Body of pancreas (tissue), 4 donors: Measurements from ENCODE around the gene NDRG3. TPM values are rescaled to one million over a fixed set of nuclear protein-coding genes. Genes with fewer than 3 reads are reported as not detected.

Experiments
- ATAC-seq: fragments of 150-250 bp; one replicate; pipeline ENCODE4 v1.9.1; 2016
- DNase-seq, 4 donors: peaks; one replicate each; pipeline ENCODE4 v3.0.0-alpha.2; 2019
- H3K27ac ChIP-seq, 4 donors: fragments of 200-600 bp; sonication (generic); 1 replicate in 3 of 4; 2 replicates in 1 of 4; pipeline versions ENCODE4 v1.5.1 to v1.6.1; 2016 to 2019; ENCODE audit warnings: mild to moderate bottlenecking in 1 of 4, mixed read lengths in 1 of 4, moderate library complexity in 1 of 4
- H3K27me3 ChIP-seq, 2 donors: fragments of 200-600 bp; sonication (generic); one replicate each; pipeline ENCODE4 v1.6.0; 2016; ENCODE audit warnings: mild to moderate bottlenecking in 1 of 2
- H3K36me3 ChIP-seq, 2 donors: fragments of 200-600 bp; sonication (generic); replicated peaks in 1 of 2; 2 replicates each; pipeline ENCODE4 v1.5.1; 2016; ENCODE audit warnings: low read depth in 2 of 2; ENCODE audit not compliant: insufficient read depth in 1 of 2
- H3K4me1 ChIP-seq: fragments of 200-600 bp; sonication (generic); one replicate; pipeline ENCODE4 v1.6.0; 2016
- H3K4me3 ChIP-seq, 2 donors: fragments of 200-600 bp; sonication (generic); 1 replicate in 1 of 2; 2 replicates in 1 of 2; pipeline ENCODE4 v1.5.1; 2016 to 2019
- H3K9me3 ChIP-seq, 3 donors: fragments of 200-600 bp; sonication (generic); 1 replicate in 2 of 3; 2 replicates in 1 of 3; pipeline ENCODE4 v1.5.1; 2016
- CTCF ChIP-seq, 7 experiments: fragments of 450-650 bp in 4 of 7; fragments of 200-600 bp in 3 of 7; sonication (generic) in 3 of 7; IDR thresholded peaks; one replicate each; pipeline ENCODE4 v1.5.1; 2016 to 2019; ENCODE audit warnings: antibody characterized with exemption in 7 of 7
- POLR2A ChIP-seq, 3 donors: fragments of 450-650 bp; IDR thresholded peaks; one replicate each; pipeline ENCODE4 v1.6.1; 2016; ENCODE audit warnings: antibody characterized with exemption in 3 of 3, mild to moderate bottlenecking in 2 of 3
- WGBS, 2 donors: methylation state at CpG; one replicate each; pipeline ENCODE4 v1.1.5; 2017; 5-methylcytosine and 5-hydroxymethylcytosine counted together
- intact Hi-C: fragments of 100-400 bp; cut with DNase I; formaldehyde crosslinking; loops from one replicate; pipeline ENCODE4 v1.15.1; 2023
- total RNA-seq, 2 donors: library from RNA; depleted of rRNA; stranded (reverse); fragments of >200 nt; gene quantifications; one replicate each; pipeline ENCODE4 v1.1.0, GENCODE V29; 2016

Gene NDRG3
- total RNA-seq, 2 donors from 2014 or later: 9.2 to 11.9 TPM

GRCh38 chr20:36775826-36776225 is 29.9 kb upstream of the NDRG3 start:
- DNase-seq: no peak
- no peak for ATAC-seq
- Histone ChIP-seq H3K4me3 (no peak overlapping the region), H3K4me1 (peaks cover 15% of the 10 kb centered on the region), H3K27ac (no peak overlapping the region), H3K36me3 (no peaks in the 10 kb centered on the region), H3K27me3 (no peaks in the 10 kb centered on the region), H3K9me3 (no peaks in the 10 kb centered on the region)
- intact Hi-C loops: no loop called here
- no peak for TF ChIP-seq POLR2A (IDR thresholded peaks at IDR 0.05)
- no peak for TF ChIP-seq CTCF (IDR thresholded peaks at IDR 0.05)
- 79 to 83% methylated on average over 3 of the region's 3 CpGs for WGBS, 2 donors

GRCh38 chr20:36775196-36775595 is 29.3 kb upstream of the NDRG3 start:
- Histone ChIP-seq H3K4me3 (no peak overlapping the region), H3K36me3 (no peaks in the 10 kb centered on the region), H3K9me3 (no peaks in the 10 kb centered on the region), H3K27ac (peak overlapping the region in 1 of 4 donors; percentile 32), H3K27me3 (no peaks in the 10 kb centered on the region), H3K4me1 (peaks cover 15% of the 10 kb centered on the region)
- WGBS, 2 donors: 53 to 76% methylated on average over 2 of the region's 2 CpGs
- intact Hi-C loops: no loop called here
- TF ChIP-seq CTCF (IDR thresholded peaks at IDR 0.05) (no peak), POLR2A (IDR thresholded peaks at IDR 0.05) (no peak)
- no peak for DNase-seq
- ATAC-seq: no peak

- WGBS, 2 donors: 1 to 2% methylated on average over 8 to 61 of the region's 61 CpGs
- no peaks in the 10 kb centered on the region for H3K9me3 ChIP-seq
- TF ChIP-seq CTCF (IDR thresholded peaks at IDR 0.05): no peak
- TF ChIP-seq POLR2A (IDR thresholded peaks at IDR 0.05): peak; percentile 79 to 94 (median 84)
- H3K4me3 ChIP-seq: peak within 1 kb of the TSS; percentile 30 to 32
- DNase-seq: peak; percentile 98 to 99 (median 98)
- intact Hi-C loops: no loop called here
- ATAC-seq: peak; percentile 98
- peak within 1 kb of the TSS; percentile 92 to 98 (median 95) for H3K27ac ChIP-seq
- H3K4me1 ChIP-seq: peaks cover 15% of the 10 kb centered on the region
- H3K27me3 ChIP-seq: no peaks in the 10 kb centered on the region
- no peaks in the 10 kb centered on the region for H3K36me3 ChIP-seq
These were observed 27.9 kb upstream of the NDRG3 start, which contains the start of gene DSN1 for GRCh38 chr20:36773597-36774390. Gene DSN1, minus strand, starts transcription at chr20:36773763. Its CDS starts 2,305 bp downstream, at chr20:36771458.

GRCh38 chr20:36773107-36773596 is 27.3 kb upstream of the NDRG3 start:
- DNase-seq (no peak), ATAC-seq (no peak)
- Histone ChIP-seq H3K9me3 (no peaks in the 10 kb centered on the region), H3K27me3 (no peaks in the 10 kb centered on the region), H3K4me3 (peak overlapping the region; percentile 30 to 32), H3K27ac (peak overlapping the region; percentile 79 to 98 (median 94)), H3K4me1 (peaks cover 15% of the 10 kb centered on the region), H3K36me3 (no peaks in the 10 kb centered on the region)
- intact Hi-C loops: no loop called here
- TF ChIP-seq POLR2A (IDR thresholded peaks at IDR 0.05) (no peak), CTCF (IDR thresholded peaks at IDR 0.05) (no peak)
- 1 to 4% methylated on average over 6 to 28 of the region's 28 CpGs for WGBS, 2 donors
